ENCODE results near the gene TMC1.

DNA sequence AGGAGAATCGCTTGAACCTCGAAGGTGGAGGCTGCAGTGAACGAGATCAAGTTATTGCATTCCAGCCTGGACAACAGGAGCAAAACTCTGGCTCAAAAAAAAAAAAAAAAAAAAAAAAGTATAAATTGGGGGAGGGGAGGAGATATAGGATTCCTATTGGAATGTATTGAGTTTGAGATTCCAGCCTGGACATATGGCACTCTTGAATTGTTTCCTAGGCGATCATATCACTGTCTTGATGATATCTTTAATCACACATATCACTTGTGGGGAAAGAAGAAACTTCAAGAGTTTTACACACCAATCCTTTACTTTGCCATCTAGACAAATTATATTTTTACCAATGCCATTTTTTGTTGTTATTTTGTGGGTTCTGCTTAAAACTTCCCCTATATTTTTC is 42.4 kb downstream of the TMC1 start:
- TF ChIP-seq, protein P1, sequence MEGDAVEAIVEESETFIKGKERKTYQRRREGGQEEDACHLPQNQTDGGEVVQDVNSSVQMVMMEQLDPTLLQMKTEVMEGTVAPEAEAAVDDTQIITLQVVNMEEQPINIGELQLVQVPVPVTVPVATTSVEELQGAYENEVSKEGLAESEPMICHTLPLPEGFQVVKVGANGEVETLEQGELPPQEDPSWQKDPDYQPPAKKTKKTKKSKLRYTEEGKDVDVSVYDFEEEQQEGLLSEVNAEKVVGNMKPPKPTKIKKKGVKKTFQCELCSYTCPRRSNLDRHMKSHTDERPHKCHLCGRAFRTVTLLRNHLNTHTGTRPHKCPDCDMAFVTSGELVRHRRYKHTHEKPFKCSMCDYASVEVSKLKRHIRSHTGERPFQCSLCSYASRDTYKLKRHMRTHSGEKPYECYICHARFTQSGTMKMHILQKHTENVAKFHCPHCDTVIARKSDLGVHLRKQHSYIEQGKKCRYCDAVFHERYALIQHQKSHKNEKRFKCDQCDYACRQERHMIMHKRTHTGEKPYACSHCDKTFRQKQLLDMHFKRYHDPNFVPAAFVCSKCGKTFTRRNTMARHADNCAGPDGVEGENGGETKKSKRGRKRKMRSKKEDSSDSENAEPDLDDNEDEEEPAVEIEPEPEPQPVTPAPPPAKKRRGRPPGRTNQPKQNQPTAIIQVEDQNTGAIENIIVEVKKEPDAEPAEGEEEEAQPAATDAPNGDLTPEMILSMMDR (IDR thresholded peaks at IDR 0.05): no peak
- TF ChIP-seq POLR2AphosphoS5 (IDR thresholded peaks at IDR 0.05): no peak

Data from breast epithelium (tissue), 3 donors.